SU-DHL-6 (cell line): Measurements from ENCODE around the gene ARSB.

Source experiments
- H2AFZ ChIP-seq: fragments of 200-600 bp; sonication (generic); 2 replicates; pipeline ENCODE4 v1.6.1; 2014; ENCODE audit warnings: low read depth, mild to moderate bottlenecking, moderate library complexity, mixed read lengths, antibody characterized with exemption, low read length; ENCODE audit not compliant: severe bottlenecking
- H3F3A ChIP-seq: fragments of 200-600 bp; shearing (Covaris generic); 2 replicates; pipeline ENCODE4 v1.6.0; 2016; ENCODE audit warnings: antibody characterized with exemption, mild to moderate bottlenecking; ENCODE audit not compliant: insufficient read depth
- H3K27ac ChIP-seq: fragments of 200-600 bp; sonication (generic); 2 replicates; pipeline ENCODE4 v1.5.1; 2016; ENCODE audit warnings: low read depth, mild to moderate bottlenecking, low read length, moderate library complexity, mixed read lengths
- H3K27me3 ChIP-seq: fragments of 200-600 bp; sonication (generic), shearing (Covaris generic); 2 replicates; pipeline ENCODE4 v1.6.0; 2014; ENCODE audit warnings: mild to moderate bottlenecking, low read length
- H3K36me3 ChIP-seq: fragments of 200-600 bp; sonication (generic); 2 replicates; pipeline ENCODE4 v1.6.1; 2014; ENCODE audit warnings: mild to moderate bottlenecking, low read length, mixed read lengths
- H3K4me2 ChIP-seq: fragments of 300-600, 200-600 bp; shearing (Covaris generic), sonication (generic); 2 replicates; pipeline ENCODE4 v1.6.0; 2014; ENCODE audit warnings: low read length, low read depth, mild to moderate bottlenecking; ENCODE audit not compliant: poor library complexity, severe bottlenecking
- H3K4me3 ChIP-seq: fragments of 200-600 bp; sonication (generic); 2 replicates; pipeline ENCODE4 v1.5.1; 2014; ENCODE audit warnings: antibody characterized with exemption, low read length, mild to moderate bottlenecking, mixed read lengths; ENCODE audit not compliant: insufficient read depth, poor library complexity, severe bottlenecking
- H3K79me2 ChIP-seq: fragments of 200-600 bp; sonication (generic); 2 replicates; pipeline ENCODE4 v1.6.1; 2014; ENCODE audit warnings: mild to moderate bottlenecking, low read length, moderate library complexity; ENCODE audit not compliant: insufficient read depth
- H3K9ac ChIP-seq: fragments of 200-600 bp; sonication (generic); 2 replicates; pipeline ENCODE4 v1.7.0; 2014; ENCODE audit warnings: mild to moderate bottlenecking, low read length
- H3K9me2 ChIP-seq: fragments of 200-600 bp; sonication (generic); replicated peaks from 2 replicates; pipeline ENCODE4 v1.6.1; 2014; ENCODE audit warnings: low read length; ENCODE audit not compliant: insufficient read depth
- H3K9me3 ChIP-seq: fragments of 200-600 bp; sonication (generic); 2 replicates; pipeline ENCODE4 v1.6.1; 2014; ENCODE audit warnings: low read length, mixed read lengths; ENCODE audit not compliant: insufficient read depth
- H4K20me1 ChIP-seq: fragments of 200-600 bp; sonication (generic); 2 replicates; pipeline ENCODE4 v1.6.1; 2014; ENCODE audit warnings: low read depth, mild to moderate bottlenecking, antibody characterized with exemption, low read length, moderate library complexity, mixed read lengths
- EZH2phosphoT487 ChIP-seq: fragments of 200-600 bp; sonication (generic), shearing (Covaris generic); conservative IDR thresholded peaks from 2 replicates; pipeline ENCODE4 v1.6.1; 2018; ENCODE audit warnings: mild to moderate bottlenecking, antibody characterized with exemption, low read length, moderate library complexity, mixed read lengths
- TF ChIP-seq, protein P1 (sequence below): fragments of 200-600 bp; sonication (generic); IDR thresholded peaks from one replicate; pipeline ENCODE4 v1.5.1; 2017; ENCODE audit warnings: antibody characterized with exemption, mild to moderate bottlenecking, low read length, moderate library complexity; ENCODE audit not compliant: insufficient read depth, poor library complexity, severe bottlenecking

ARSB gene

DNA sequence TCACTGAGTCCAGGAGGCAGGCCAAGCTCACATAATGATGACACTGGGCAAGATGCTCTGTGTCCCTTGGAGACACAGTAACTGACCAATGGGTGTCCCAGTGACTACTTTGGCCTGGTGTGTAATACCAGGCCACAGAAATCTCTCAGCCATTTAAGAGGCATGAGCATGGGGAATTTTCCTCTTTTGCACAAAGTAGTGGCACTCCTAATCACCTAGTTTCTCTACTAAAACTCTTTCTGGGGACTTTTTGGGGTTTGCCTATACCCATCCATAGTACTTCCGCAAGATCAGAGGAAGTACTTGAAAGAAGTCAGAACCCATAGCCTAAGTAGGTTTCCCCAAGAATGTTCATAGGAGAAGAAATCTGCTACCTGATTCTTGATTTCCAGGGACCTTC lies 161.9 kb downstream of the ARSB start:
- no peak overlapping the region for H3K27ac ChIP-seq
- H2AFZ ChIP-seq: no peak overlapping the region
- H3K9me2 ChIP-seq: no peaks in the 10 kb centered on the region
- H3F3A ChIP-seq: peaks cover 20% of the 10 kb centered on the region
- TF ChIP-seq, protein P1, sequence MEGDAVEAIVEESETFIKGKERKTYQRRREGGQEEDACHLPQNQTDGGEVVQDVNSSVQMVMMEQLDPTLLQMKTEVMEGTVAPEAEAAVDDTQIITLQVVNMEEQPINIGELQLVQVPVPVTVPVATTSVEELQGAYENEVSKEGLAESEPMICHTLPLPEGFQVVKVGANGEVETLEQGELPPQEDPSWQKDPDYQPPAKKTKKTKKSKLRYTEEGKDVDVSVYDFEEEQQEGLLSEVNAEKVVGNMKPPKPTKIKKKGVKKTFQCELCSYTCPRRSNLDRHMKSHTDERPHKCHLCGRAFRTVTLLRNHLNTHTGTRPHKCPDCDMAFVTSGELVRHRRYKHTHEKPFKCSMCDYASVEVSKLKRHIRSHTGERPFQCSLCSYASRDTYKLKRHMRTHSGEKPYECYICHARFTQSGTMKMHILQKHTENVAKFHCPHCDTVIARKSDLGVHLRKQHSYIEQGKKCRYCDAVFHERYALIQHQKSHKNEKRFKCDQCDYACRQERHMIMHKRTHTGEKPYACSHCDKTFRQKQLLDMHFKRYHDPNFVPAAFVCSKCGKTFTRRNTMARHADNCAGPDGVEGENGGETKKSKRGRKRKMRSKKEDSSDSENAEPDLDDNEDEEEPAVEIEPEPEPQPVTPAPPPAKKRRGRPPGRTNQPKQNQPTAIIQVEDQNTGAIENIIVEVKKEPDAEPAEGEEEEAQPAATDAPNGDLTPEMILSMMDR: no peak
- no peak for TF ChIP-seq EZH2phosphoT487
- no peak overlapping the region for H3K4me2 ChIP-seq
- H3K4me3 ChIP-seq: no peak overlapping the region
- no peaks in the 10 kb centered on the region for H3K36me3 ChIP-seq
- no peak overlapping the region for H3K9ac ChIP-seq
- no peaks in the 10 kb centered on the region for H3K79me2 ChIP-seq
- H3K27me3 ChIP-seq: no peaks in the 10 kb centered on the region
- no peaks in the 10 kb centered on the region for H4K20me1 ChIP-seq
- H3K9me3 ChIP-seq: no peaks in the 10 kb centered on the region

DNA sequence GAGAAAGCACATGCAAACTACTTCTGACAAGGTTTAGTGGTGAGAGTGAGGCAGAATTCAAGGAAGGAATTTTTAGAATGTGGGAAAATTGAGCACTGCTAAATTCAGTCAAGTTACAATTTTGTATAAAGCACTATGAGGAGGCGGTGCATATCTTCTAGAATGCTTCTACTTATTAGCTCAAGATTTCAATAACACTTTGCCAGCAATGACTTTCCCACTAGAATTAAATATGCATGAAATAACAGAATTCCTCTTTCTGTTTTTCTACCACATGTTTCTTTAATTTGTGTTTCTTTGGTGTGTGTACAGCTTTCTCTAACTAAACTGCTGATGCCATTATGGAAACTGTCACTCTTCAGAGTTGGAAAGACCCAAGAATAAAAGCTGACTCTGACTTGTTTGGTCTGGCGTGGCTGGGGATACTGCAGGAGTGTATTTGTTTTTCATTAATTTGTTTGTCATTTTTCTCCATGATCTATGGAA lies 163.5 kb downstream of the ARSB start:
- no peaks in the 10 kb centered on the region for H3K36me3 ChIP-seq
- no peaks in the 10 kb centered on the region for H3K79me2 ChIP-seq
- H3K27ac ChIP-seq: no peak overlapping the region
- H3K4me3 ChIP-seq: no peak overlapping the region
- no peaks in the 10 kb centered on the region for H4K20me1 ChIP-seq
- H3F3A ChIP-seq: peaks cover 17% of the 10 kb centered on the region
- no peak for TF ChIP-seq EZH2phosphoT487
- TF ChIP-seq, protein P1: no peak
- no peak overlapping the region for H2AFZ ChIP-seq
- no peaks in the 10 kb centered on the region for H3K27me3 ChIP-seq
- no peak overlapping the region for H3K9ac ChIP-seq
- no peaks in the 10 kb centered on the region for H3K9me2 ChIP-seq
- no peaks in the 10 kb centered on the region for H3K9me3 ChIP-seq
- H3K4me2 ChIP-seq: no peak overlapping the region

DNA sequence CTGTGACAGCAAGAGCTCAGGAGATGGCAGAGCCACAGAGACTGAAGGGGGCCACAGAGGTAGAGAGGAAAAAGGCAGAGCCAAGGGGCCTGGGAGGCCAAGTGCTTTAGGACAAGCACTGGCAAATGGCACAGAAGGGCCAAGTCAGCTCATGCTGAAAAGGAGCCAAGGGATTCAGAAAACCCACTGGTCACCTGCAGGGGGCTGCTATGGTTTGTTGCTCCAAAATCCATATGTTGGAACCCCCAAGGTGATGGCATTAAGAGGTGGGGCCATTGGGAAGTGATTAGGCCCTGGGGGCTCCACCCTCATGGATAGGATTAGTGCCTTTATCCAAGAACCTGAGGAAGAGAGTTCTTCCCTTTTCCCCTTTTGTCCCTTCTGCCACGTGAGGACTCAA lies 165.4 kb downstream of the ARSB start:
- no peak overlapping the region for H3K4me3 ChIP-seq
- no peak overlapping the region for H3K27ac ChIP-seq
- no peaks in the 10 kb centered on the region for H4K20me1 ChIP-seq
- no peak overlapping the region for H3K4me2 ChIP-seq
- H3K36me3 ChIP-seq: no peaks in the 10 kb centered on the region
- H2AFZ ChIP-seq: no peak overlapping the region
- no peaks in the 10 kb centered on the region for H3K9me3 ChIP-seq
- H3K9ac ChIP-seq: no peak overlapping the region
- no peak for TF ChIP-seq EZH2phosphoT487
- TF ChIP-seq, protein P1: no peak
- H3F3A ChIP-seq: 0 out of 2 replicates have a peak, but pooled peaks cover 2% of the 10 kb centered on the region
- no peaks in the 10 kb centered on the region for H3K9me2 ChIP-seq
- H3K27me3 ChIP-seq: no peaks in the 10 kb centered on the region
- H3K79me2 ChIP-seq: no peaks in the 10 kb centered on the region
